ENCODE measurements around the gene ZSWIM5.

DNA sequence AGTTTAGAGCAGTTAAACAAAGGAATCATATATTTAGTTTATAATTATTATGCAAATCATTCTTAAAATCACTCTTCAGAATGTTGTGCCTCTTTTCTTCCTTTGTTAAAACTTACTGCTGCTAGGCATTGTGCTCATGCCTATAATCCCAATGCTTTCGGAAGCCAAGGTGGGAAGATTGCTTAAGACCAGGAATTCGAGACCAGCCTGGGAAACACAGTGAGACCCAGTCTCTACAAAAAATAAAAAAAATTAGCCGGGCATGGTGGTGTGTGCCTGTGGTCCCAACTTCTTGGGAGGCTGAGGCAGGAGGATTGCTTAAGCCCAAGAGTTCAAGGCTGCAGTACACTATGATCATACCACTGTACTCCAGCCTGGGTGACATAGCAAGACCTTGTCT, 33.6 kb downstream of the ZSWIM5 start:
- TF ChIP-seq CTCF (IDR thresholded peaks at IDR 0.05) (no peak), EZH2 (IDR thresholded peaks at IDR 0.05; ENCODE audit: borderline replicate concordance, insufficient read depth, low read depth, low read length, poor library complexity, severe bottlenecking) (no peak)
